ENCODE data around the gene RIN3. TPM values are rescaled to one million over a fixed set of nuclear protein-coding genes. Genes with fewer than 3 reads are reported as not detected.

The RIN3 gene
- total and polyA plus RNA-seq, 5 experiments from 2014 or later: 16.8 to 146 (median 45.8) TPM

DNA sequence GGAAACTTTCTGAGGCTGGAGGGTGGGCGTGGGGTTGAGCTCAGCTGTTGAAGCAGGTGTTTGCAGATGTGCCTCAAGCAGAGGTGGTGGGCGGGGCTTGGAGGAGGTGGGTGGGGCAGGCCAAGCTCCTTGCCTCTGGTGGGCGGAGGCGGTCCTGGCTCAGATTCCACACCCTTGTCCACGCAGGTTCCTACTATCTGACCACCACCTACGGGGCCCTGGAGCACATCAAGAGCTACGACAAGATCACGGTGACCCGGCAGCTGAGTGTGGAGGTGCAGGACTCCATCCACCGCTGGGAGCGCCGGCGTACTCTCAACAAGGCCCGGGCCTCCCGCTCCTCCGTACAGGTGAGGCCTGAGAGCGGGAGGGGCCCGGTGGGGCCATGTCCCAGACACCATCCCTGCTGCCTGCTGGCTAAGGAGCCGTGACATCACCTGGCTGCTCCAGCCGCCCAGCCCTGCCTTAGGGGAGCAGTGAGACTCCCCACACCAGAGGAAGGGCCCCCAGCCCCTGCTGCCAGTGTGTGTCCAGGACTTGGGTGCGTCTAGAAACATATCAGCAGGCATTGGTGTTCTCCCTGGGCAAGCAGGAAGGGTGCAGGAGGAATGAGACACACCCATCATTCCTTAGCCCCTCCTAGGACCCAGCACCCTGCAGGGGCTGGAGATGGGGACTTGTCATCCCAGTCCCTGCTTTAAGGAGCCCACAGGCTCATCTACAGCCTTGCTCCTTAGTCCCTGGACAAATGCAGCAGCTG is 171.4 kb downstream of the RIN3 start:
- H3K9me3 Mint-ChIP-seq: no peaks in the 10 kb centered on the region
- H3K36me3 Mint-ChIP-seq: peaks cover 0 to 72% (median 14%) of the 10 kb centered on the region in 3 donors
- no peaks in the 10 kb centered on the region for H3K27me3 Mint-ChIP-seq
- POLR2A ChIA-PET: interaction anchor here (0.7 to 1.7 kb wide), 2 partner anchors 19 to 563 kb away, joined by 3 to 5 read pairs; partner anchors contain the start of genes CPSF2 and NDUFB1
- H3K27ac Mint-ChIP-seq: peak overlapping the region in 4 of 10 donors; percentile 15 to 82 (median 56)
- peaks cover 6 to 27% (median 11%) of the 10 kb centered on the region in 4 donors for H3K4me1 Mint-ChIP-seq
- ATAC-seq (no peak), DNase-seq (no peak)
- no peak overlapping the region for H3K4me3 Mint-ChIP-seq

DNA sequence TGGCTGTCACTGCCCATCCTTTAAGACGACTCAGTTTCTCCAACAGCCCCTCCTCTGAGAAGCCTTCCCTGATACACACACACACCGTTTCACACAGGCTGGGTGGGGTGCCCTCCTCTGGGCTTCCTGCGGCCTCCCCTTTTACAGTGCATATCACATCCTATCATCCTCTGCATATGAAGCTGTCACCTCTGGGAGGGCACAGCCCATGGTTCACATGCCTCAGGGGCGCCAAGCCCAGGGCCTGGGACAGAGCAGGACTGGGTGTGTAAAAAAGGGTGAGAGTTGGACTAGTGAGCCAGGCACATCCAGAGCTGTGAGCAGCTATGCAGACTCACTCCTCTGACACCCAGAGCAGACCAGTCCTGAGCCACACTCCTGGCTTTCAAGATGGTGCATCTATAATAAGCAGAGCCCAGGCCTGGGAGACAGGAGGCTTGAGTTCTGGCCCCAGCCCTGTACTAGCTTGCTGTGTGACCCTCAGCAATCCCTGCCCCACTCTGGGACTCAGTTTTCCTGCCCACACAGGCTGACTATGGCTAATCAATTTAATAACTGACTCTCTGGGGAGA is 172.3 kb downstream of the RIN3 start:
- no peak for DNase-seq
- ATAC-seq: no peak
- Mint-ChIP-seq H3K36me3 (peaks cover 0 to 74% (median 9%) of the 10 kb centered on the region in 3 donors), H3K9me3 (no peaks in the 10 kb centered on the region), H3K27me3 (no peaks in the 10 kb centered on the region), H3K27ac (peak overlapping the region in 7 of 10 donors; percentile 20 to 82 (median 41)), H3K4me1 (peaks cover 6 to 22% (median 9%) of the 10 kb centered on the region in 4 donors), H3K4me3 (no peak overlapping the region)
- POLR2A ChIA-PET: interaction anchor here (0.8 to 1.7 kb wide), 3 partner anchors 20 to 50 kb away, joined by 3 to 5 read pairs (median 4); no protein-coding TSS in a partner anchor

DNA sequence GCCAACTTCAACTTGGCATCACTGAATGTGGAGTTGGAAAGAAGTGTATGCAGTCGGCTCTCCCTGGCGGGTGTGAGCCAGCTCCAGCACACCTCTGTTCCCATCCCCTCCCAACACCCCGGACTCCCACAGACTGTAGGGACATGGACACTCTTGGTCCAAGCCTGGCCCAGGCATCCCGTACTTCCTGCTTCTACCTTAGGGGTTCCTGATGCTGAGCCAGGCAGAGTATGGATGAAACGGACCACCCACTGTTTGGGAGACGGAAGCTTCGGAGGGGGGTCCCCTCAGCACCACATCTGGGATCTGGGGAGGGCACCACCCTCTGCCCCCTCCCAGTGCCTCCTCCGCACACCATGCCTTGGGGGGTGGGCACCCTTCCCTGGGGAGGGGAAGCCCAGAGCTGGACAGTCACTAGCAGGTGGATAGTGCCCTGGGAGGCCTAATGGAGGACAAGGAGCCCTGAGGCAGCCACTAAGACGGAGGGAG is 172.9 kb downstream of the RIN3 start:
- DNase-seq (no peak), ATAC-seq (no peak)
- Mint-ChIP-seq H3K9me3 (no peaks in the 10 kb centered on the region), H3K27ac (peak overlapping the region in 6 of 10 donors; percentile 14 to 82 (median 38)), H3K4me1 (peaks cover under 1 to 17% (median 3%) of the 10 kb centered on the region in 4 donors), H3K36me3 (peaks cover 0 to 68% (median 9%) of the 10 kb centered on the region in 3 donors), H3K27me3 (no peaks in the 10 kb centered on the region), H3K4me3 (no peak overlapping the region)
- POLR2A ChIA-PET: interaction anchor here (0.8 to 1.7 kb wide), 3 partner anchors 20 to 49 kb away, joined by 3 to 5 read pairs (median 4); no protein-coding TSS in a partner anchor

DNA sequence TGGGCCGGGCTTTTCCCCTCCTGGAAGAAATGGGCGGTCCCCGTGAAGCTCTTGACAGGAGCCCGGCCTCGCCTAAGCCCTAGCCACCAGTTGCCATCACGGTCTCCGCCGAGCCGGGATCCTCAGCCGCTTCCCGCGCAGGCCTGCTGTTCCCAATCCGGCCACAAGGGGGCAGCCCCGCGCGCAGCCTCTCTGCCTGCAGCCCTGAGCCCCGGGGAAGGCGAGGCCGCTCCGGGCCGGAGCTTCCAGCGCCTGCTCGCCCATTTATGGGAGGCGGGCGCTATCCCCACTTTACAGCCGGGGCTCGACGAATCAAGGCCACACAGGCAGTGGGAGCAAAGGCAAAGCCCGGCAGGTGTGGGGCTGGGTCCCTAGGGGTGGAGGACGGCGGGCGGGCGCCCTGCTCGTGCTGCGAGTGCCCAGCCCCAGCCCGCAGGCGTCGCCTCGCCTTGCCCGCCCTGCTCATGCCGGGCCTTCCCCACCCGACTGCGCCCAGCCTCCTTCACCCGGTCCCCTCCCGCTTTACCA is 173.4 kb downstream of the RIN3 start:
- peaks cover 0 to 19% (median 1%) of the 10 kb centered on the region in 4 donors for H3K4me1 Mint-ChIP-seq
- no peaks in the 10 kb centered on the region for H3K27me3 Mint-ChIP-seq
- peak in 1 of 2 donors; percentile 80 for ATAC-seq
- peak overlapping the region in 2 of 10 donors; percentile 43 to 82 for H3K27ac Mint-ChIP-seq
- POLR2A ChIA-PET: interaction anchor here (1.6 to 1.7 kb wide), 2 partner anchors 21 to 49 kb away, joined by 4 to 5 read pairs; no protein-coding TSS in a partner anchor
- H3K36me3 Mint-ChIP-seq: peaks cover 0 to 67% (median 9%) of the 10 kb centered on the region in 3 donors
- DNase-seq: peak in 7 of 10 donors; percentile 22 to 72 (median 52)
- H3K9me3 Mint-ChIP-seq: no peaks in the 10 kb centered on the region
- no peak overlapping the region for H3K4me3 Mint-ChIP-seq

DNA sequence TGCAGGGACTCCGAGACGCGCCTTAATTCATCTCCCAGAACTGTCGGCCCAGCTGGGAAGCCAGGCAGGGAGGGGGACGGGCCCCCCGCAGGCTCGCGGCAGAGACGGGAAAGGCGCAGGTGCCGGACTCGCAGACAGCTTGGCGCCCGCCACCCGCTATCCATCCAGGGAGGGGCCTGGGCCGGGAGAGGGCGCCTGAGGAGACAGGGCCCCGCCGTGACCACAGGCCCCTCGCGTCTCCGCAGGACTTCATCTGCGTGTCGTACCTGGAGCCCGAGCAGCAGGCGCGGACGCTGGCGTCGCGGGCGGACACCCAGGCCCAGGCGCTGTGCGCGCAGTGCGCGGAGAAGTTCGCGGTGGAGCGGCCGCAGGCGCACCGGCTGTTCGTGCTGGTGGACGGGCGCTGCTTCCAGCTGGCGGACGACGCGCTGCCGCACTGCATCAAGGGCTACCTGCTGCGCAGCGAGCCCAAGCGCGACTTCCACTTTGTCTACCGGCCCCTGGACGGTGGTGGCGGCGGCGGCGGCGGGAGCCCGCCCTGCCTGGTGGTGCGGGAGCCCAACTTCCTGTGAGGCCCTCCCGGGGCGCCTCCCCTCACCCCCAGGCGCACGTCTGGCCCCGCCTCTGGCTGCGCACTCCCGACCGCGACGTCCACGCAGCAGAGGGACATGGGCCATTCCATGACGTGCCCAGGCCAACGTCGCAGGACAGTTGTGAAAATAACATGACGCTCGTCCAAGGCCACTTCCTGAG is 174.3 kb downstream of the RIN3 start:
- no peak overlapping the region for H3K27ac Mint-ChIP-seq
- no peak overlapping the region for H3K4me3 Mint-ChIP-seq
- DNase-seq: peak in 1 of 10 donors; percentile 12
- no peaks in the 10 kb centered on the region for H3K9me3 Mint-ChIP-seq
- no peak for ATAC-seq
- H3K27me3 Mint-ChIP-seq: no peaks in the 10 kb centered on the region
- H3K4me1 Mint-ChIP-seq: peaks cover 3 to 22% (median 8%) of the 10 kb centered on the region in 4 donors
- POLR2A ChIA-PET: interaction anchor here (1.1 to 1.9 kb wide), 2 partner anchors 13 to 35 kb away, joined by 3 to 5 read pairs; no protein-coding TSS in a partner anchor
- peaks cover 0 to 58% (median 9%) of the 10 kb centered on the region in 3 donors for H3K36me3 Mint-ChIP-seq

DNA sequence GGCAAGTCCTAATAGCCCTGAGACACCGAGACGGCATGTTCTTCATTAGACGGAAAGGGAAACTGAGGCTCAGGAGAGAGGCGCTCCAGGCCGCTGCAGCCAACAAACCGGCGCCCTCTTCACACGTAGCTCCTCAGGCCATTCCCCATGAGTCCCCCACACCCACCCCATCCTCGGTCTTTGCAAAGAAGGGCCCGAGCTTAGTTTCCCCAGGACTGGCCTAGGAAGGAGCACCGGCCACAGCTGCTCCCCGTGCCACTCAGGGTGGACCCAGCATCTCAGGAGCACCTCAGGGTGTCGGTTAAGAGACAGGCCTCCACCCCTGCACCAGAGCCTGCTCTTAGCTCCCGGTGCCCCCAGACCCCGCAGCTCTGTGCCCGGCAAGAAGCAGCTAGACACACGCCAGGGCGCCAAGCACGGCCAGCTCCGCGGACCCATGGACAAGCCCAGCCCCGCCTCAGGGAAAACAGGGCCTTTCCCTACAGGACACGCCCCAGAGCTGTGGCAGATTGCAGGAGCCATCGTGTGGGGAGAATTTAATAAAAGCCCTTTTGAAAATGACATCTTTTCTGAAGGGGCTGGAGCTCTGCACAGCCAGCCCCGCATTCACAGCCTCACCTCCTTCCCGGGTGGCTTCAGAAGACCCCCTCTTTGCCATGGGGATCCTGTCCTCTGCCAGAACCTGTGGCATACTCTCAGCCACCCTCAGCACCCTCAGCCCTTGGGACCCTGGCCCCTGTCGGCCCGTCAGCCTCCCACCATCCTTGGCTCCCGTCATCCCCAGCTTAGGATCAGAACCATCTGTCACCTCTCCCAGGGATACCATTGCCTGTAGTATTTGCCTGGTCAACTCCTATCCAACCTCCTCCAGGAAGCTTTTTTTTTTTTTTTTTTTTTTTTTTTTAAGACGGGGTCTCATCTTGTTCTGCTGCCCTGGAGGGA is 175.1 kb downstream of the RIN3 start:
- Mint-ChIP-seq H3K27ac (peak overlapping the region in 7 of 10 donors; percentile 5 to 82 (median 34)), H3K4me1 (peaks cover 6 to 30% (median 15%) of the 10 kb centered on the region in 4 donors), H3K9me3 (no peaks in the 10 kb centered on the region), H3K36me3 (peaks cover 0 to 52% (median 9%) of the 10 kb centered on the region in 3 donors), H3K27me3 (no peaks in the 10 kb centered on the region), H3K4me3 (no peak overlapping the region)
- POLR2A ChIA-PET: interaction anchor here (0.7 to 1.9 kb wide), 6 partner anchors 10 to 36 kb away, joined by 3 to 5 read pairs (median 4); no protein-coding TSS in a partner anchor
- ATAC-seq: no peak
- DNase-seq: no peak

DNA sequence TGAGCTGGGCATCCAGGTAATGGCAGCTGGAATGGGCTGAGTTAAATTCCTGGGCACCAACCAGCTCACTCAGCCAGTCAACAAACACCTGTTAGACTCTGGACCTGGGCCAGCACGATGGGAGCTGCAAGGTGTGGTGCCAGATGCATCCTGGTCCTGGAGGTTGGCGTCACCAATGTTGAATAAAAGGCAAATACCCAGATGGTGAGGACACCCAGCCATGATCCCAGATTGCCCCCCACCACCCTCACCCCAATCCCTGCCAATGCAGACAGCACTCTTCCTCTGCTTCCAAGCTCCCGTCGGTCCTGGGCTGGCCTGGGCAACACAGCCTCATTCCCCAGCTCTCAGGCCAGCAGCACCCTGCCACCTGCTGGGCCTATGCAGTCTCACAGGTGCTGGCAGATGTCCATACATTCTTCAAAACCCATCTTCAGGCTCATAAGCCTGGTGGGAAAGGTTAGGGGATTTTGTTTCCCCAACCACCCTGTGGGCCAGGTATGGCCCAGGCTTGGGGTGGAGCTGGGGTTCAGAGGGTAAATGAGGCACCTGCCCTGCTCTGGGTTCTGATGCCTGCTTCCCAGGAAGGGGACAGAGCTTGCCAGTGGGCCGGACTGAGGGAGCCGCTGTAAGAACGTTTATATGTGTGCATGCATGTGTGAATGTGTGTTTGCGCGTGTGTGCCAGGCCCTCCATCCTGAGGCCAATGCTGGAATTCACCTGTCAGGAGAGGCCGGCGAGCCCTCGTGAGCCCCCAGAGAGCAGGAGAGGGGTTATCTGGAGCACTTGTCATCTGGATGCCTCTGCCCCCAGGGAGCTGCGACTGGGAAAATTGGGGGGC is 176.8 kb downstream of the RIN3 start:
- Mint-ChIP-seq H3K4me1 (peaks cover 19 to 43% (median 30%) of the 10 kb centered on the region in 4 donors), H3K27me3 (no peaks in the 10 kb centered on the region), H3K9me3 (no peaks in the 10 kb centered on the region), H3K4me3 (no peak overlapping the region), H3K27ac (peak overlapping the region in 8 of 10 donors; percentile 15 to 87 (median 48)), H3K36me3 (peaks cover 0 to 42% (median 9%) of the 10 kb centered on the region in 3 donors)
- no peak for ATAC-seq
- POLR2A ChIA-PET: interaction anchor here (0.6 to 1.9 kb wide), 6 partner anchors 36 to 615 kb away, joined by 3 to 5 read pairs (median 4); partner anchors contain the start of genes CPSF2 and NDUFB1
- DNase-seq: peak in 1 of 10 donors; percentile 37

DNA sequence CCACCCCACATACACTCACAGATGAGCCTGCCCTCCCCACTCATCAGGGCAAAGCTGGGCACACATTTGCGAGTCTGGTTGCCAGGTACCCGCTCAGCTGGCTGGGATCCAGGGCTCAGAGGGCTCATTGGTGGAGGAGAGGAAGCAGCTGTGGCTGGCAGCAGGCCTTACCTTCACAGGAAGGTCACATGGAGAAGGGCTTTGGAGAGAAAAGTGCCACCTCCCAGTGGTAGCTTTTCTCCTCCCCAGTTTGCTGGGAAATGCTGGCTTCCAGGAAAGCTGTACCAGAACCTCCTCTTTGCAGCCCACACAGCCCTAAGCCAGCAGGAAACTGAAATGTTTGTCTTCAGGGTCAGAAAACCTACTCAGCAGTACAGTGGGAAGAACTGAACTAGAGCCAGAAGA is 179.2 kb downstream of the RIN3 start:
- POLR2A ChIA-PET: interaction anchor here (0.6 to 1.3 kb wide), 3 partner anchors 11 to 15 kb away, joined by 3 read pairs; no protein-coding TSS in a partner anchor
- Mint-ChIP-seq H3K4me3 (peak overlapping the region in 4 of 10 donors; percentile 8 to 72 (median 36)), H3K4me1 (peaks cover 31 to 56% (median 49%) of the 10 kb centered on the region in 4 donors), H3K9me3 (no peaks in the 10 kb centered on the region), H3K27ac (peak overlapping the region; percentile 42 to 93 (median 68)), H3K36me3 (peaks cover 0 to 24% (median 2%) of the 10 kb centered on the region in 3 donors), H3K27me3 (no peaks in the 10 kb centered on the region)
- ATAC-seq (peak; percentile 72 to 86), DNase-seq (peak; percentile 21 to 85 (median 58))

DNA sequence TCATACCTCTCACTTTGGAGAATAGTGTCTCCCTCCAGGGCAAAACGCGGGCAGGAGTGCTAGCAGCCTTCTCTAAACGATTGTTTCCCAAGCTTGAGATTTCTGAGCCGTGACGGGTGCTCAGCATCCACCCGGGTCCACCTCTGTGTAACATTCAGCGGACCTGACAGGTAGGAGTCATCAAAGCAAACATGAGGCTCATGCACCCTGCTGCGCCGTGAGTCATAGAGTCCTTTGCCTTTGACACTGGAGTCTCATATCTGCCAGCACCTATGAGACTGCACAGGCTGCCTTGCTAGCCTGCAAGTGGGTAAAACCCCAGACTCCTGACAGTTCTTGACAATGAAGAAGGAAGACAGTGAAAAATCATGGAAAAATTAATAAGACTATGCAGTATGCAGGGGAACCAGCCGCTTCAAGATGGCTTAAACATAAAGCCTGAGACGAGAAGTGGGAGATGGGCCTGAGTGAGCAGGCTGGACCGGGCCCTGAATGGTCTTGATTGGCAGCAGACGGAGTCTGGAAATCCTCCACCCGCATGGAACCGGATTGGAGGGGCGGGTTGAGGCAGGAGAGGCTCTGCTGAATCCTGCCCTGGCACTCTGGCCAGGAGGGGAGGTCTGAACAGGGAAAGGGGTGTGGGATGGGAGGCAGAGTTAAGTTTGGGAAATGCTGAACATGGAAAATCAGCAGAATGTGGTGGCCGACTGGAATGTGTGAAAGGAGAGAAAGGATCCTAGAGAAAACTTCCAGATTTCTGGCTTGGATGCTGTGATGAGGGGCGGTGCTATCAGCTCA is 180.6 kb downstream of the RIN3 start:
- POLR2A ChIA-PET: interaction anchor here (0.7 to 1.3 kb wide), 2 partner anchors 10 to 55 kb away, joined by 3 to 4 read pairs; partner anchors contain the start of gene LGMN

More for the DNA sequence above, 180.6 kb downstream of the RIN3 start:
- Mint-ChIP-seq H3K4me3 (peak overlapping the region in 4 of 10 donors; percentile 2 to 27 (median 16)), H3K36me3 (peaks cover 0 to 14% (median 0%) of the 10 kb centered on the region in 3 donors), H3K4me1 (peaks cover 31 to 62% (median 53%) of the 10 kb centered on the region in 4 donors), H3K9me3 (no peaks in the 10 kb centered on the region), H3K27ac (peak overlapping the region; percentile 42 to 93 (median 78)), H3K27me3 (no peaks in the 10 kb centered on the region)
- peak in 1 of 10 donors; percentile 57 for DNase-seq
- peak in 1 of 2 donors; percentile 21 for ATAC-seq
